IMR-90 (cell line): ENCODE measurements around the gene AGGF1. TPM values are rescaled to one million over a fixed set of nuclear protein-coding genes. Genes with fewer than 3 reads are reported as not detected.

ENCODE experiments used
- ATAC-seq: fragments of 200-7000 bp; cut with Tn5 transposase; 2 replicates; pipeline ENCODE4 v1.9.1; 2020; ENCODE audit warnings: low read depth, mild to moderate bottlenecking, moderate library complexity
- BruUV-seq: library from RNA; stranded (reverse); fragments of 400-500 nt; replicated peaks from 2 replicates; lab custom pipeline; 2021; lab: Mats Ljungman, UMichigan
- CTCF ChIA-PET: fragments of 300-600 bp; formaldehyde crosslinking; extraction: SDS; loops from one replicate; lab custom pipeline; 2021; ENCODE audit warnings: antibody characterized with exemption; lab: Yijun Ruan, JAX
- POLR2A ChIA-PET: fragments of 300-600 bp; sonication (Branson Sonifier 250); formaldehyde crosslinking; loops from one replicate; lab custom pipeline; 2022; ENCODE audit warnings: antibody characterized with exemption; ENCODE audit not compliant: unreplicated experiment; lab: Charles Lee
- DNase-seq: peaks from one replicate; pipeline ENCODE4 v3.0.0; 2013
- H2AFZ ChIP-seq: replicated peaks from 2 replicates; pipeline ENCODE3; 2013; ENCODE audit warnings: low read length, mild to moderate bottlenecking; ENCODE audit not compliant: poor library complexity
- H2AK5ac ChIP-seq: 2 replicates; pipeline ENCODE4 v1.6.1; 2013; ENCODE audit warnings: low read depth, low read length, inconsistent platforms
- H2AK9ac ChIP-seq: replicated peaks from 2 replicates; pipeline ENCODE3; 2013; ENCODE audit warnings: mild to moderate bottlenecking, low read depth, low read length, moderate library complexity; ENCODE audit not compliant: poor library complexity
- H2BK120ac ChIP-seq: 2 replicates; pipeline ENCODE4 v1.6.1; 2013; ENCODE audit warnings: low read depth, low read length, inconsistent platforms
- H2BK15ac ChIP-seq: 3 replicates; pipeline ENCODE4 v1.6.1; 2013; ENCODE audit warnings: low read depth, low read length, inconsistent platforms
- H2BK20ac ChIP-seq: 2 replicates; pipeline ENCODE4 v1.6.1; 2013; ENCODE audit warnings: low read depth, mild to moderate bottlenecking, inconsistent platforms, low read length, moderate library complexity
- H2BK5ac ChIP-seq: 2 replicates; pipeline ENCODE4 v1.6.1; 2013; ENCODE audit warnings: mild to moderate bottlenecking, low read depth, low read length, inconsistent platforms; ENCODE audit not compliant: poor library complexity, severe bottlenecking
- H3K14ac ChIP-seq: replicated peaks from 2 replicates; pipeline ENCODE4 v1.6.1; 2013; ENCODE audit warnings: low read depth, low read length, inconsistent platforms
- H3K18ac ChIP-seq: 2 replicates; pipeline ENCODE4 v1.6.1; 2013; ENCODE audit warnings: low read depth, low read length, control low read depth
- H3K23ac ChIP-seq: 2 replicates; pipeline ENCODE4 v1.6.1; 2013; ENCODE audit warnings: low read depth, low read length, inconsistent platforms
- H3K27ac ChIP-seq: 2 replicates; pipeline ENCODE4 v1.5.1; 2013; ENCODE audit warnings: mild to moderate bottlenecking, control low read depth, low read length; ENCODE audit not compliant: insufficient read depth
- H3K27me3 ChIP-seq: 2 replicates; pipeline ENCODE4 v1.6.1; 2013; ENCODE audit warnings: low read length; ENCODE audit not compliant: control insufficient read depth, insufficient read depth
- H3K36me3 ChIP-seq: 2 replicates; pipeline ENCODE4 v1.6.1; 2013; ENCODE audit warnings: low read length, mixed read lengths; ENCODE audit not compliant: control insufficient read depth, insufficient read depth
- H3K4ac ChIP-seq: 2 replicates; pipeline ENCODE4 v1.6.1; 2013; ENCODE audit warnings: low read depth, low read length, inconsistent platforms
- H3K4me1 ChIP-seq: 2 replicates; pipeline ENCODE4 v1.6.1; 2013; ENCODE audit warnings: low read length, mixed read lengths; ENCODE audit not compliant: control insufficient read depth, insufficient read depth
- H3K4me2 ChIP-seq: 2 replicates; pipeline ENCODE4 v1.6.1; 2013; ENCODE audit warnings: low read depth, mild to moderate bottlenecking, control low read depth, low read length, moderate library complexity
- H3K4me3 ChIP-seq: 2 replicates; pipeline ENCODE4 v1.5.1; 2013; ENCODE audit warnings: low read depth, mild to moderate bottlenecking, control low read depth, low read length, moderate library complexity; ENCODE audit not compliant: insufficient read depth
- H3K56ac ChIP-seq: 2 replicates; pipeline ENCODE4 v1.6.1; 2013; ENCODE audit warnings: low read length, inconsistent platforms; ENCODE audit not compliant: insufficient read depth; ENCODE audit errors: extremely low read depth
- H3K79me1 ChIP-seq, 2 experiments: 2 replicates each; pipeline ENCODE4 v1.6.1; 2013; ENCODE audit warnings: low read length in 2 of 2, inconsistent platforms in 1 of 2, low read depth in 1 of 2
- H3K9ac ChIP-seq: 2 replicates; pipeline ENCODE4 v1.6.1; 2013; ENCODE audit warnings: low read depth, low read length, control low read depth
- H3K9me1 ChIP-seq: 2 replicates; pipeline ENCODE4 v1.6.1; 2013; ENCODE audit warnings: low read length, inconsistent platforms; ENCODE audit not compliant: insufficient read depth
- H3K9me3 ChIP-seq: 2 replicates; pipeline ENCODE4 v1.6.1; 2013; ENCODE audit warnings: low read length; ENCODE audit not compliant: control insufficient read depth, insufficient read depth
- H4K20me1 ChIP-seq: 2 replicates; pipeline ENCODE4 v1.6.1; 2013; ENCODE audit warnings: low read length, inconsistent platforms; ENCODE audit not compliant: insufficient read depth
- H4K5ac ChIP-seq: 2 replicates; pipeline ENCODE4 v1.6.1; 2013; ENCODE audit warnings: mild to moderate bottlenecking, low read depth, low read length, control low read depth
- H4K8ac ChIP-seq, 2 experiments: 2 replicates each; pipeline ENCODE4 v1.6.1; 2013; ENCODE audit warnings: low read depth in 2 of 2, low read length in 2 of 2, control low read depth in 1 of 2, inconsistent platforms in 1 of 2
- H4K91ac ChIP-seq: 2 replicates; pipeline ENCODE4 v1.6.1; 2013; ENCODE audit warnings: low read depth, low read length, inconsistent platforms; ENCODE audit not compliant: insufficient read depth
- CEBPB ChIP-seq: IDR thresholded peaks from 2 replicates; pipeline ENCODE4 v1.6.1; 2012; ENCODE audit warnings: low read depth, low read length, improper control_type of control experiment
- CHD1 ChIP-seq: IDR thresholded peaks from 2 replicates; pipeline ENCODE4 v1.6.1; 2012; ENCODE audit warnings: low read depth, low read length, improper control_type of control experiment
- FOS ChIP-seq: fragments of 150-350 bp; IDR thresholded peaks from 2 replicates; pipeline ENCODE4 v1.6.1; 2016; ENCODE audit warnings: low read depth, low read length
- MAFK ChIP-seq: IDR thresholded peaks from 2 replicates; pipeline ENCODE4 v1.6.1; 2012; ENCODE audit warnings: low read depth, low read length, improper control_type of control experiment
- MAZ ChIP-seq: IDR thresholded peaks from 2 replicates; pipeline ENCODE4 v1.6.1; 2012; ENCODE audit warnings: low read depth, mild to moderate bottlenecking, low read length, improper control_type of control experiment, moderate library complexity, borderline replicate concordance
- MXI1 ChIP-seq: IDR thresholded peaks from 2 replicates; pipeline ENCODE4 v1.6.1; 2012; ENCODE audit warnings: low read depth, mild to moderate bottlenecking, low read length, moderate library complexity, borderline replicate concordance
- RAD21 ChIP-seq: IDR thresholded peaks from 2 replicates; pipeline ENCODE4 v1.6.1; 2012; ENCODE audit warnings: low read length, improper control_type of control experiment
- RFX5 ChIP-seq: IDR thresholded peaks from 2 replicates; pipeline ENCODE4 v1.8.0; 2012; ENCODE audit warnings: low read depth, mild to moderate bottlenecking, low read length, moderate library complexity
- dilution Hi-C: fragments of 300-500 bp; cut with HindIII; formaldehyde crosslinking; loops from one replicate; pipeline ENCODE4 v1.14.3; 2018; ENCODE audit warnings: low sequenced_read_pairs; ENCODE audit not compliant: unreplicated experiment
- in situ Hi-C: fragments of 300-500 bp; cut with MboI; formaldehyde crosslinking; loops from 3 replicates; pipeline ENCODE4 v1.14.3; 2019; ENCODE audit warnings: low sequenced_read_pairs, inconsistent platforms, mixed read lengths
- intact Hi-C: fragments of 100-400 bp; cut with micrococcal nuclease; formaldehyde crosslinking; loops from 2 replicates; pipeline ENCODE4 v1.10.0; 2022
- polyA plus RNA-seq, 3 experiments: library from polyadenylated mRNA; depleted of rRNA; stranded (reverse); fragments of >200 nt; gene quantifications; 2 replicates each; pipeline ENCODE4 v1.2.3, GENCODE V29; 2012; ENCODE audit warnings: low replicate concordance in 1 of 3
- total RNA-seq: library from RNA; depleted of rRNA; stranded (reverse); fragments of >200 nt; gene quantifications from 2 replicates; pipeline ENCODE4 v1.2.3, GENCODE V29; 2012
- TF ChIP-seq, protein P1 (sequence below): conservative IDR thresholded peaks from 2 replicates; pipeline ENCODE4 v1.5.1; 2012; ENCODE audit warnings: mild to moderate bottlenecking, low read depth, low read length, improper control_type of control experiment
- TF ChIP-seq, protein P2 (sequence below): fragments of 150-350 bp; IDR thresholded peaks from 2 replicates; pipeline ENCODE4 v1.6.1; 2016; ENCODE audit warnings: low read depth, mild to moderate bottlenecking, low read length, moderate library complexity, borderline replicate concordance

The AGGF1 gene
- total and polyA plus RNA-seq, 2 of the 4 experiments (the other 2 are of a cell fraction) = 7.3 to 8.4 TPM

DNA sequence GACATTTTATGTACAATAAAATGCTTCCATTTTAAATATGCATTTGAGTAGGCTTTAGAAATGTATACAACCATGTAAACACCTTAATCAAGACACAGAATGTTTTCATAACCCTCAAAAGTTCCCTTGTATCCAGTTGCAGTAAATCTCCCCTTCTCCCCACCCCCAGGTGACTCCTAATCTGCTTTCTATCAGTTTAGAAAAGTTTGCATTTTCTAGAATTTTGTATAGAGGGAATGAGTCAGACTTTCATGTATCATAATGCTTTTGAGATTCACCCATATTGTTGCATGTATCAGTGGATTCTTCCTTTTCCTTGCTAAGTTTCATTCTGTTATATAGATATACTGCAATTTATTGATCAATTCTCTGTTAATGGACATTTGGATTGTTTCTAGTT lies 74.6 kb downstream of the AGGF1 start:
- Histone ChIP-seq H2AFZ (no peak overlapping the region), H2BK5ac (no peak overlapping the region), H3K9me1 (no peaks in the 10 kb centered on the region), H3K27me3 (no peaks in the 10 kb centered on the region), H4K91ac (no peak overlapping the region), H2BK120ac (no peak overlapping the region), H2BK15ac (no peak overlapping the region), H4K8ac (no peak overlapping the region), H3K23ac (no peak overlapping the region), H4K5ac (no peak overlapping the region), H3K9ac (no peak overlapping the region), H3K14ac (no peak overlapping the region), H3K56ac (no peak overlapping the region), H4K20me1 (no peaks in the 10 kb centered on the region), H3K4me1 (0 out of 2 replicates have a peak, but pooled peaks cover 1% of the 10 kb centered on the region), H3K9me3 (no peaks in the 10 kb centered on the region), H2AK5ac (no peak overlapping the region), H3K27ac (no peak overlapping the region), H3K4me3 (no peak overlapping the region), H3K4ac (no peak overlapping the region), H3K18ac (no peak overlapping the region), H3K4me2 (no peak overlapping the region), H3K79me1 (no peaks in the 10 kb centered on the region), H2AK9ac (no peak overlapping the region), H3K36me3 (no peaks in the 10 kb centered on the region), H2BK20ac (no peak overlapping the region)
- in situ Hi-C loops = no loop called here
- dilution Hi-C loops = no loop called here
- DNase-seq = no peak
- BruUV-seq = no TSS peak
- intact Hi-C loops = no loop called here
- no peak for ATAC-seq
- CTCF ChIA-PET = no interaction called here
- no peak for TF ChIP-seq FOS
- TF ChIP-seq CEBPB = no peak
- TF ChIP-seq, protein P1, sequence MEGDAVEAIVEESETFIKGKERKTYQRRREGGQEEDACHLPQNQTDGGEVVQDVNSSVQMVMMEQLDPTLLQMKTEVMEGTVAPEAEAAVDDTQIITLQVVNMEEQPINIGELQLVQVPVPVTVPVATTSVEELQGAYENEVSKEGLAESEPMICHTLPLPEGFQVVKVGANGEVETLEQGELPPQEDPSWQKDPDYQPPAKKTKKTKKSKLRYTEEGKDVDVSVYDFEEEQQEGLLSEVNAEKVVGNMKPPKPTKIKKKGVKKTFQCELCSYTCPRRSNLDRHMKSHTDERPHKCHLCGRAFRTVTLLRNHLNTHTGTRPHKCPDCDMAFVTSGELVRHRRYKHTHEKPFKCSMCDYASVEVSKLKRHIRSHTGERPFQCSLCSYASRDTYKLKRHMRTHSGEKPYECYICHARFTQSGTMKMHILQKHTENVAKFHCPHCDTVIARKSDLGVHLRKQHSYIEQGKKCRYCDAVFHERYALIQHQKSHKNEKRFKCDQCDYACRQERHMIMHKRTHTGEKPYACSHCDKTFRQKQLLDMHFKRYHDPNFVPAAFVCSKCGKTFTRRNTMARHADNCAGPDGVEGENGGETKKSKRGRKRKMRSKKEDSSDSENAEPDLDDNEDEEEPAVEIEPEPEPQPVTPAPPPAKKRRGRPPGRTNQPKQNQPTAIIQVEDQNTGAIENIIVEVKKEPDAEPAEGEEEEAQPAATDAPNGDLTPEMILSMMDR = no peak
- TF ChIP-seq MAZ = no peak
- TF ChIP-seq MXI1 = no peak
- no peak for TF ChIP-seq RAD21
- no peak for TF ChIP-seq MAFK
- no peak for TF ChIP-seq CHD1
- no peak for TF ChIP-seq RFX5
- TF ChIP-seq, protein P2, sequence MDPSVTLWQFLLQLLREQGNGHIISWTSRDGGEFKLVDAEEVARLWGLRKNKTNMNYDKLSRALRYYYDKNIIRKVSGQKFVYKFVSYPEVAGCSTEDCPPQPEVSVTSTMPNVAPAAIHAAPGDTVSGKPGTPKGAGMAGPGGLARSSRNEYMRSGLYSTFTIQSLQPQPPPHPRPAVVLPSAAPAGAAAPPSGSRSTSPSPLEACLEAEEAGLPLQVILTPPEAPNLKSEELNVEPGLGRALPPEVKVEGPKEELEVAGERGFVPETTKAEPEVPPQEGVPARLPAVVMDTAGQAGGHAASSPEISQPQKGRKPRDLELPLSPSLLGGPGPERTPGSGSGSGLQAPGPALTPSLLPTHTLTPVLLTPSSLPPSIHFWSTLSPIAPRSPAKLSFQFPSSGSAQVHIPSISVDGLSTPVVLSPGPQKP = no peak
- POLR2A ChIA-PET = no interaction called here
